ENCODE data around the gene DUSP9.

The DUSP9 gene

DNA sequence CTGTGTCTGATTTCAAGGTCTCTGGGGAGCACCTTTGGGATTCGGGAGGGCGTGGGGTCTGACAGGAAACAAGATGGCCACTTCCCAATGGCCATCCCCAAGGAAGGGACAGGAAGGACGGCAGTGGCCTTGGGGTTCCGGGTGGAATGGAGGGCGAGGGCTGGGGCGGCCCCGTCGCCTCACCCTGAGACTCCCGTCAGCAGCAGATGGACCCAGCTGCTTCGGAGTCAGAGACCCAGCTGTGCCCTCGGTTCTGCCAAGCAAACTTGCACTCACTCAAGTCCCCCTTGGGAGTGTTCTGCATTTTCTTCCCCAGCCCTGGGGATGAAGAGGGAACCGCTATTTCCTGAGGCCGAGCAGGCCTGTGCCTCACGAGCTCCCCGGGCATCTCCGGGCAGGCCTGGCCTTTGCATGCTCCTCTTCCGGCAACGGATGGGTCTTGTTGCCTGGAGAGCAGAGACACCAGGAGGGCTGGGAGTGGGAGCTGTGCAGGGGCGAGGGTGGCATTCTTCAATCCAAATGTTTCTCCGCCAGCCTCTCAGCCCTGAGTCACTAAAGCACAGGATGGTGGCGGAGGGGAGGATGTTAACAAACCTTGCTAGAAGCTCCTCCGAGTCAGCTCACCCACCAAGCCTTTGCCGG lies 6.8 kb upstream of the DUSP9 start:
- FAIRE-seq: no peak
- DNase-seq (ENCODE audit: insufficient read length, low spot score): no peak
- no peak for TF ChIP-seq PAX5 (IDR thresholded peaks at IDR 0.05; ENCODE audit: insufficient read depth, low read length, severe bottlenecking)
- TF ChIP-seq POLR2A (IDR thresholded peaks at IDR 0.05; ENCODE audit: low read depth, low read length): no peak
- TF ChIP-seq POLR2AphosphoS5 (IDR thresholded peaks at IDR 0.05; ENCODE audit: low read depth, low read length): no peak
- TF ChIP-seq TAF1 (IDR thresholded peaks at IDR 0.05; ENCODE audit: low read depth, low read length): no peak
- TF ChIP-seq POU2F2 (IDR thresholded peaks at IDR 0.05; ENCODE audit: low read depth, low read length): no peak
- no peak for TF ChIP-seq SPI1 (IDR thresholded peaks at IDR 0.05; ENCODE audit: low read depth, low read length)

DNA sequence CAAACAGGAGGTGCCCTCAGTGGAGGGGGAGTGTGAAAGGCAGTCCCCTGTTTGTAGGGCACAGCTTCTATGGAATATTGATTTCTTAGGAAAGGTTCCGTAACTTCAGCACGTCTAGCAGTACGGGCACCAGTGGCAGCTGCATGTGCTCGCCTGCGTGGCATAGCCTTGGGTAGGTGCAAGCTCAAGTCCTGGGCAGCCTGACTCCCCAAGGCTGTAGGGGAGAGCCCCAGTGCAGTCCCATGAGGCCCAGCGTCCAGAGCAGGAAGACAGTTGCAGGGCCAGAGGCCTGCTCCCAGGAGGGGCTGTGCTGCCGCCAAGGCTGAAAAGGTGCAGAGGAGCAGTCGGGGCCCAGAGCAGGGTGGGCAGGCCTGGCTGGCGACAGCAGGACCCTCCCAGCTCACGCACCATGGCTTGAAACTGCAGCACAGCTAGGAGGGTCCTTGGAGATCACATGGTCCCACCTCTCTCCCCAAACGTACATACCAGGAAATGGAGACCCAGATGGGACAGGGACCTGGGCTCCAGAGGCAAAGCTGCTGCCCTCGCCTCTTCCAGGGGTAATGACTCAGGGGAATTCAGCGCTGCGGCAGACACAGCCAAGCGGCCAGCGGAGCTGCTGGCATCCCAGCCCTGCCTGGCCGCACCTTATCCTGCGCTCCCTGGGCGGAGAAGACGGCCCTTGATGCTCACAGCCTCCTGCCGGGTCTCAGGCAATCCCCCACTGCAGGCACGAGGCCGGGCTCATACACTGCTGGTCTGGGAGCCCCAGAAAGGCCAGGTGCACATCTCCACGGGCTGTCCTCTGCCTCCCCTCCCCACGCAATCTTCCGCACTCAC lies 6.0 kb upstream of the DUSP9 start:
- FAIRE-seq (no peak), DNase-seq (ENCODE audit: insufficient read length, low spot score) (no peak)
- no peak for TF ChIP-seq TAF1 (IDR thresholded peaks at IDR 0.05; ENCODE audit: low read depth, low read length)
- TF ChIP-seq SPI1 (IDR thresholded peaks at IDR 0.05; ENCODE audit: low read depth, low read length): no peak
- no peak for TF ChIP-seq PAX5 (IDR thresholded peaks at IDR 0.05; ENCODE audit: insufficient read depth, low read length, severe bottlenecking)
- no peak for TF ChIP-seq POLR2AphosphoS5 (IDR thresholded peaks at IDR 0.05; ENCODE audit: low read depth, low read length)
- TF ChIP-seq POU2F2 (IDR thresholded peaks at IDR 0.05; ENCODE audit: low read depth, low read length): no peak
- no peak for TF ChIP-seq POLR2A (IDR thresholded peaks at IDR 0.05; ENCODE audit: low read depth, low read length)

DNA sequence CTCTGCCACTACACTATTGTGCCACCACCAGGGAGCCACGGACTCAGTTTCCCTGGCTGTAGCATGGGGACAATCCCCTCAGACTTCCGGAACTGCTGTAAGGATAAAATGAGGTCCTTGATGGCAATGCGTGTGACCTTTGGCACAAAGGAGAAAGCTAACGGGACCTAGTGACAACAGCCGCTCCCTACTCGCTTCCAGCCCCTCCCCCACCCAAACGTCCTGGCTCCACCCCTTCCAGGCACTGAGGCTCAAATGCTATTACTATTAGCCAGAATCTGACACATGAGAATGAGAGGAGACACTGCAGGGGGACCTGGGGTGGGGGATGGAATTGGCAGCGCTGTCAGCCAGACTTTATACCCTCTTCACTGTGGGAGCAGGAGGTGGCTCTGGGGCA lies 5.4 kb upstream of the DUSP9 start:
- DNase-seq (ENCODE audit: insufficient read length, low spot score): no peak
- TF ChIP-seq SPI1 (IDR thresholded peaks at IDR 0.05; ENCODE audit: low read depth, low read length) (no peak), POLR2A (IDR thresholded peaks at IDR 0.05; ENCODE audit: low read depth, low read length) (no peak)
- FAIRE-seq: no peak

DNA sequence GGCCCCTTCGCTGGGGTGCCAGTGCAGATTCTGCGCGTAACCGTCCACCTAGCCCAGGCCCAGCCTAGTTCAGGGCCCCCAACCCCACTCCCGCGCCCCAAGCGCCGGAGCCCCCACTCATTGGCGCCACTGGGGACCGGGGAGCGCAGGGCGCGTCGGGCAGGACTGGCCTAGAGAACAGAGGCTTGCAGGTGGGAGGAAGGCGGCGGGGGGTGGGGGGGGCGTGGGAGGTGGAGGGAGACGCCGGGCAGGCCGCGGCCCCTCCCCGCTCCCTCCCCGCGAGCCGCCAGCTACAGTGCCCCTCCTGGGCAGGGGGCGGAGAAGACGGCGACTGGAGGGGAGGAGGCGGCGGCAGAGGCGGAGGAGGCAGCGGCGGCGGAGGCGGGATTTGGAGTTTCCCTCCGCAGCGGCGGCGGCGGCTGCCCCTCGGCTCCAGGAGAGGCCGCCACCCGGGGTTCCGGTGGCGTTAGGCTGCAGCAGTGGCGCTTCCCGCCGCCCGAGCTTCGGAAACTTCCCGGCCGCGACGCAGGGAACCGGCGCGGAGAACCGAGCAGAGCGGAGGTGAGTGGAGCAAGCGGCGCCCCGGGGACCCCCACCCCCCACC lies 4.8 kb upstream of the DUSP9 start:
- DNase-seq (ENCODE audit: insufficient read length, low spot score) (no peak), FAIRE-seq (no peak)
- TF ChIP-seq POLR2A (IDR thresholded peaks at IDR 0.05; ENCODE audit: low read depth, low read length): no peak
- TF ChIP-seq POLR2AphosphoS5 (IDR thresholded peaks at IDR 0.05; ENCODE audit: low read depth, low read length): no peak
- TF ChIP-seq TAF1 (IDR thresholded peaks at IDR 0.05; ENCODE audit: low read depth, low read length): no peak
- no peak for TF ChIP-seq PAX5 (IDR thresholded peaks at IDR 0.05; ENCODE audit: insufficient read depth, low read length, severe bottlenecking)
- TF ChIP-seq SPI1 (IDR thresholded peaks at IDR 0.05; ENCODE audit: low read depth, low read length): no peak
- TF ChIP-seq POU2F2 (IDR thresholded peaks at IDR 0.05; ENCODE audit: low read depth, low read length): no peak

DNA sequence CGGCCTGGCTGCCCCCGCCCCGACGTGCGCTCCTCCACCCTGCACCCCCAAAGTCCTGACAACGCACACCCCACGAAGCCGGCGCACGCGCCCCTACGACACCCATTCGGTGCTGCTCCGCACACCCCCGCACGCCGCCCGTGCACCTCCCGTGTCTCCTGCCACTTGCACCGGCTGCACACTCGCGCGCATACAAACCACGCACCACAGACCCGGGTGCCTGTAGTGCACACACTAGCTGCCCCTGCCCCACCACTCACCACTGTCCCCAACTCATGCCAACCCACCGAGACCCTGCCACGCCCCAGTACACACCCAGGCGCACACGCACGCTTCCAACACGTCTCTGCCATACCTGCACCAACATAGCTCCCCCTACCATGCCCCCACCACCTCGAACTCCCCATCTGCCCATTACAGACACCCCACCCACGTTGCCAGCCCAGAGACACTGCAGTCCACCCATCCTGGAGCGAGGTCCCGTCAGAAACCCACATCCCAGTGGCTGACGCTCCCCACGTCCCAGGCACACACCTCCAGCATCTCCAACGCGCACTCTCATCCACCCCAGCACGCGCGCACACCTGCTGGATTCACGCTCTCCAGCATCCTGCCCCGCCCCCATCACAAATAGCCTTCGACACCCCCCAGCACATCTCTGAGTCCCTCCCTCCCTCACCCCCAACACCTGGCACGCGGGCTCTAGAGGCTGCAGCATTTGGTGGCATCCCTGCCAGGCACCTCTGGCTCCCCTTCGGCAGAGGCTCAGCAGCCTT lies 4.2 kb upstream of the DUSP9 start:
- no peak for FAIRE-seq
- no peak for DNase-seq (ENCODE audit: insufficient read length, low spot score)
- TF ChIP-seq TAF1 (IDR thresholded peaks at IDR 0.05; ENCODE audit: low read depth, low read length): no peak
- no peak for TF ChIP-seq SPI1 (IDR thresholded peaks at IDR 0.05; ENCODE audit: low read depth, low read length)
- TF ChIP-seq POU2F2 (IDR thresholded peaks at IDR 0.05; ENCODE audit: low read depth, low read length): no peak
- no peak for TF ChIP-seq PAX5 (IDR thresholded peaks at IDR 0.05; ENCODE audit: insufficient read depth, low read length, severe bottlenecking)
- no peak for TF ChIP-seq POLR2A (IDR thresholded peaks at IDR 0.05; ENCODE audit: low read depth, low read length)
- no peak for TF ChIP-seq POLR2AphosphoS5 (IDR thresholded peaks at IDR 0.05; ENCODE audit: low read depth, low read length)

DNA sequence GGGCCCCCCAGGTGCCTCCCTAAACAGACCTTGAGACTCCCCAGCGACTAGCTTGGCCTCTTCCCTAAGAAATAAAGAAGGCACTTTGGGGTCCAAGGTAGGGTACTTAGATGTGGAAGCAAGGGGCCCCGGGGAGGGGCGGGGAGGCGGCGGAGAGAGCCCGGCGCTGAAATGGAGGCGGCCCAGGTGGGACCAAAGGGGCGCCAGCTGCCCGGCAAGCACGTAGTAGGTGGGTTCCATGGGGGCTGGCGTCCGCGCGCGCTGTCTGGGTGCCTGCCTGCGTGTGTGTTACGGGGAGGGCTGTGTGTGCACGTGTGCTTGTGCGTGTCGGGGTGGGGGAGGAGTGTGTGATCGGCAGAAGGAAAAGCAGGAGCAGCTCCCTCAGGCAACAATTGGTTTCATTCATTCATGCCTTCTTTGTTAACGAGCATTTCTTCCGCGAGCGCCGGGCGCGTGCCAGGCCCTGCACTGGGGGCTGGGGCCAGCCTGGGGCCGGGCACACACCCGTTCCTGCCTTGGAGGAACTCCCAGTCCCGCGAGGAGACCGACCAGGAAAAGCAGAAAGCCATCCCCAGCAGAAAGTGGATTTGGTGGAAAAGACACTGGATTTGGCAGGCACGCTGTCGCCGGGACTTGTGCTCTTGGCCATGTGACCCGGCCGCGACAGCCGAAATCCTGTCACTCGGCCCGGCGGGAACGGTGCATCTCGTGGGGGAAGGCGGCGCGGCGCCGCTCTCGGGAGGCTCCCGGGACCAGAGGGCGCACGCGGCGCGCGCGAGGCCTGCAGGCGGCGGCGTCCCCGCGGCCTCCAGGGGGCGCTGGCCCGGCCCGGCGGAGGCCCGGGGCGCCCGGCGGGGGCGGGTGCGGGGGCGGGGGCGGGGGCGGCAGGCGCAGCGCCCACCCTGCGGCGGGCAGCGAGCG lies 3.3 kb upstream of the DUSP9 start:
- FAIRE-seq (peak; percentile 13), DNase-seq (ENCODE audit: insufficient read length, low spot score) (no peak)

DNA sequence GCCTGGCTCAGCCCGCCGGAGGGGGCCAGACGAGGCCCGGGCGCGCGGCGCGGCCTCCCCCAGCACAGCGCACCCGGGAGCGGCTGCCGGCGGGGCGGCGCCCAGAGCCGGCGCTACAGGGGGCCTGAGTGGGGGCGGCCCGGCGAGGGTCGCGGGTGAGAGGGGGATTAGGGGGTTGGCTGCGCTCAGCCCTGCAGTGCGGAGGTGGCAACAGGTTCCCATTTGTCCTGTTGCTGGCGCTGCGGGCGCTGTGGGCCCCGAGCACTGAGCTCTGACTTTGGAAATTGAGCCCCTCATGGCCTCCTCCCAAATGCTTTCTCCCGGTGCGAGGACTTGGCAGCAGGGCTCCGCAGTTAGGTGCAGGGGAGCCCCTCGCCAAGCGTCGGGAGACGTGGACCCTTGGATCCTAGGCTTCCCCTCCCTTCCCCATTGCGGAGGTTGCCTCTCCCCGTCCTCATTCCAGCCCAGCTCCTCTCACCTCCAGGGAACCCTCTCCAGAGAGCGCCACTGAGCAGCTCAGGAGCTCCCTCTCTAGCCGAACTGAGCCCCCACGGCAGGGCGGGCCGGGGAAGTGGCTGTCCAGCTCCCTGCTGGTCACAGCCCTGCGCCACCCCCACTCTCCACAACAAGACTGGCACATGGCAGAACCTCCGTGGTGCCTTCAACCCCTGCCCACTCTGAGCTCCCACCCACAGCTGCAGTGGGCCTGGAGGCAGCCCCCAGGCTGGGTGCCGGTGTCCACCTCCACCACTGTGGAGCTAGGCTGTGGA lies 2.5 kb upstream of the DUSP9 start:
- FAIRE-seq (no peak), DNase-seq (ENCODE audit: insufficient read length, low spot score) (no peak)
- TF ChIP-seq TAF1 (IDR thresholded peaks at IDR 0.05; ENCODE audit: low read depth, low read length): no peak

More for the DNA sequence above, 3.3 kb upstream of the DUSP9 start:
- TF ChIP-seq POU2F2 (IDR thresholded peaks at IDR 0.05; ENCODE audit: low read depth, low read length) (no peak), PAX5 (IDR thresholded peaks at IDR 0.05; ENCODE audit: insufficient read depth, low read length, severe bottlenecking) (no peak), POLR2A (IDR thresholded peaks at IDR 0.05; ENCODE audit: low read depth, low read length) (no peak), TAF1 (IDR thresholded peaks at IDR 0.05; ENCODE audit: low read depth, low read length) (no peak), POLR2AphosphoS5 (IDR thresholded peaks at IDR 0.05; ENCODE audit: low read depth, low read length) (no peak), SPI1 (IDR thresholded peaks at IDR 0.05; ENCODE audit: low read depth, low read length) (no peak)

DNA sequence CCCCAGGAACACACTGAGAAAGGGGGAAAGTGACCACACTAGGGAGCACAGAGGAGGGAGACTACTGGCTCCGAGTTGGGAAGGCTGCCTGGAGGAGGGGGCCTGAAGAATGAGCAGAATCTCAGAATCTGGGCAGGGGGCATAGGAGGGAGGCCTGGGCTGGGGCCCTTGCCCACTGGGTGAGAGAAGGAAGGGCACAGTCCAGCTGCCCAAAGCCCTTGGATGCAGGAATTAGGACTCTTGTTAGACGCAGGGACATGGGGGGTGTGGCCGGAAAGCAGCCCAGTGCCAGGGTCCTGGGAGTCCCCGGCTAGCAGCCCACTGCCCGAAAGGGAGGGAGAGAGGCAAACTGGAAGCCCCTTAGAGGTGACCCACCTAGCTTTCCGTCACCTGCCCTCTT lies 1.9 kb upstream of the DUSP9 start:
- DNase-seq (ENCODE audit: insufficient read length, low spot score) (no peak), FAIRE-seq (no peak)
- no peak for TF ChIP-seq POLR2AphosphoS5 (IDR thresholded peaks at IDR 0.05; ENCODE audit: low read depth, low read length)
- TF ChIP-seq SPI1 (IDR thresholded peaks at IDR 0.05; ENCODE audit: low read depth, low read length): no peak
- TF ChIP-seq TAF1 (IDR thresholded peaks at IDR 0.05; ENCODE audit: low read depth, low read length): no peak
- no peak for TF ChIP-seq PAX5 (IDR thresholded peaks at IDR 0.05; ENCODE audit: insufficient read depth, low read length, severe bottlenecking)
- TF ChIP-seq POLR2A (IDR thresholded peaks at IDR 0.05; ENCODE audit: low read depth, low read length): no peak
